ENCODE measurements around the gene FUT8. TPM values are rescaled to one million over a fixed set of nuclear protein-coding genes. Genes with fewer than 3 reads are reported as not detected.

Gene FUT8
- total RNA-seq, 1 experiment from 2014 or later: 42.3 TPM

DNA sequence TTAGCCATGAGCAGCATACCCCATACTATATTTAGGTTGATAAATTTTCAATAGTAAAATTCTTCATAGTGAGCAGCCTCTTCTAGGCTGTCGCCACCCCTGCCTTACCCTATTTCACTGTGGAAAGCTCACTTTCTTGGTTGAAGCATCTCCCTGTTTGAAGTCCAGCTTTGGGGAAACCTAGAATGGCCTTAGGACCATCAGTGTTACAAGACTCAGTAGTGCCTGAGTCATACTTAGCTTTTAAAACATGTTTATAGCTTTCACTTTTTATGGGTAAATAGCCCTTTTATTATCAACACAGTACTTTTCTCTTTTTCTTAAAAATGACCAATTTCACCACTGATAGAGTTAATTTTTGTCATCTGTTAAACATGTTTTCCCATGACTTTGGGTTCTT, 37.1 kb downstream of the FUT8 start:
- no peaks in the 10 kb centered on the region; the same call in 1 of the 2 replicates for H3K79me2 ChIP-seq (ENCODE audit: insufficient read depth, low read length)
- TF ChIP-seq ZFX (IDR thresholded peaks at IDR 0.05): no peak
- no peak for TF ChIP-seq FOSL1 (IDR thresholded peaks at IDR 0.05; ENCODE audit: low read depth)
- no peak for TF ChIP-seq EGR1 (IDR thresholded peaks at IDR 0.05; ENCODE audit: low read depth)
- no peak for TF ChIP-seq EZH2 (IDR thresholded peaks at IDR 0.05)
- TF ChIP-seq SRF (IDR thresholded peaks at IDR 0.05; ENCODE audit: low read depth): no peak
- no peak for TF ChIP-seq YY1 (IDR thresholded peaks at IDR 0.05; ENCODE audit: extremely low read depth, insufficient replicate concordance, low read depth, low read length)
- TF ChIP-seq ELF1 (IDR thresholded peaks at IDR 0.05; ENCODE audit: borderline replicate concordance, low read depth): no peak
- H3K9me3 ChIP-seq (ENCODE audit: control insufficient read depth in 1 of 2, insufficient read depth in 1 of 2, low read depth in 1 of 2, low read length in 2 of 2): no peaks in the 10 kb centered on the region
- no peak overlapping the region for H3K4me2 ChIP-seq (ENCODE audit: low read length)
- ChIA-PET POLR2A (no interaction called here), CTCF (no interaction called here), RAD21 (ENCODE audit: low non-redundant PET in 1 of 2, low total read pairs in 2 of 2, uncharacterized antibody in 2 of 2, unreplicated experiment in 2 of 2) (no interaction called here)
- no peak overlapping the region for H3K9ac ChIP-seq (ENCODE audit: low read length)
- no peaks in the 10 kb centered on the region for H4K20me1 ChIP-seq (ENCODE audit: insufficient read depth)
- H3K27me3 ChIP-seq (ENCODE audit: insufficient read depth, low read length): no peaks in the 10 kb centered on the region
- no peaks in the 10 kb centered on the region for H3K4me1 ChIP-seq (ENCODE audit: control insufficient read depth in 1 of 2, insufficient read depth in 2 of 2, low read length in 2 of 2)
- no peak overlapping the region for H2AFZ ChIP-seq (ENCODE audit: low read depth, low read length, poor library complexity, severe bottlenecking)
- DNase-seq (ENCODE audit: low read depth, low spot score) (no peak), ATAC-seq (no peak)
- H3K27ac ChIP-seq (ENCODE audit: low read depth, low read length): no peak overlapping the region
- H3K9me2 ChIP-seq (ENCODE audit: insufficient read depth): no peaks in the 10 kb centered on the region
- intact Hi-C loops (cut with micrococcal nuclease): no loop called here
- H3K36me3 ChIP-seq (ENCODE audit: control insufficient read depth in 1 of 2, insufficient read depth in 2 of 2, low read length in 2 of 2): no peaks in the 10 kb centered on the region
- BruUV-seq (replicated peaks): no TSS peak
- no peak overlapping the region for H3K4me3 ChIP-seq (replicated peaks in 1 of 2; ENCODE audit: low read depth in 1 of 2, low read length in 2 of 2)

DNA sequence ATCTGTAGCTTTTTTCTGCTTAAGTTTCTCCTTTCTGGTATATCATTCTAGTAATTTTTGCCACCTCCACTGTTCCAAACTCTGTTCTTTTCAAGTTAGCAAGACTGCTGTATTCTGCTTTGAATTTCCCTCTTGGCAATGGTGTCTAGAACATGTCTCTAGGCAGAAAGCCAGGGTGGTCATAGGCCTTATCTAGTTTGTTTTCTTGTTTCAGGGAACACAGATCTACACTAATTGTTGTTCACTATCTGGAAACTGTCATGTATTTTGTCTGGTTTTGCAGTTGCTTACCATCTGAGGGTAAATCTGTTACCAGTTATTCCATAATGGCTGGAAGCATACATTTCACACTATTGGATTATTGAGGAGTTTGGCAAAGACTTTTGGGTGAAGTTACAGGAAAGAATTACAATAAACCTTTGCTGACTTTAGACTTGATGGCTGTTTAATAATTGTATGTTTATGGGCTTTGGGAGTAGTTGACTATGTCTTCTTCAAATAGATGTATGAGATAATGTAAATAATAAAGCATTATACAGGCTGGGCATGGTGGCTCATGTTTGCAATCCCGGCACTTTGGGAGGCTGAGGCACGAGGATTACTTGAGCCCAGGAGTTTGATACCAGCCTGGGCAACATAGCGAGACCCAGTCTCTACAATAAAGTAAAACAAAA, 41.4 kb downstream of the FUT8 start:
- H3K27ac ChIP-seq (ENCODE audit: low read depth, low read length): no peak overlapping the region
- POLR2A ChIA-PET: no interaction called here
- no peak for ATAC-seq
- TF ChIP-seq CTCF (IDR thresholded peaks at IDR 0.05 in 2 of 3, conservative IDR thresholded peaks at IDR 0.05 in 1 of 3; ENCODE audit: borderline replicate concordance in 1 of 3, insufficient read depth in 1 of 3, low read depth in 2 of 3, low read length in 2 of 3) (no peak), REST (IDR thresholded peaks at IDR 0.05; ENCODE audit: low read depth) (no peak), ZBTB33 (IDR thresholded peaks at IDR 0.05; ENCODE audit: extremely low read depth, insufficient replicate concordance, low read length) (no peak), EZH2phosphoT487 (IDR thresholded peaks at IDR 0.05; ENCODE audit: borderline replicate concordance) (no peak), POLR2A (IDR thresholded peaks at IDR 0.05; ENCODE audit: borderline replicate concordance, extremely low read depth, insufficient read depth, insufficient read length) (no peak), TCF7L2 (IDR thresholded peaks at IDR 0.05; ENCODE audit: borderline replicate concordance, extremely low read depth, insufficient read depth, insufficient read length) (no peak)

More for the DNA sequence above, 41.4 kb downstream of the FUT8 start:
- no TSS peak for BruUV-seq (replicated peaks)
- Histone ChIP-seq H4K20me1 (ENCODE audit: insufficient read depth) (no peaks in the 10 kb centered on the region), H3K4me3 (replicated peaks in 1 of 2; ENCODE audit: low read depth in 1 of 2, low read length in 2 of 2) (no peak overlapping the region), H3K4me1 (ENCODE audit: control insufficient read depth in 1 of 2, insufficient read depth in 2 of 2, low read length in 2 of 2) (no peaks in the 10 kb centered on the region), H3K9me2 (ENCODE audit: insufficient read depth) (no peaks in the 10 kb centered on the region), H3K79me2 (ENCODE audit: insufficient read depth, low read length) (no peaks in the 10 kb centered on the region; the same call in 1 of the 2 replicates), H3K9me3 (ENCODE audit: control insufficient read depth in 1 of 2, insufficient read depth in 1 of 2, low read depth in 1 of 2, low read length in 2 of 2) (no peaks in the 10 kb centered on the region), H3K4me2 (ENCODE audit: low read length) (no peak overlapping the region), H3K36me3 (ENCODE audit: control insufficient read depth in 1 of 2, insufficient read depth in 2 of 2, low read length in 2 of 2) (no peaks in the 10 kb centered on the region), H2AFZ (ENCODE audit: low read depth, low read length, poor library complexity, severe bottlenecking) (no peak overlapping the region), H3K9ac (ENCODE audit: low read length) (no peak overlapping the region), H3K27me3 (ENCODE audit: insufficient read depth, low read length) (no peaks in the 10 kb centered on the region)
- DNase-seq (ENCODE audit: low read depth, low spot score): no peak
- intact Hi-C loops (cut with micrococcal nuclease): no loop called here
- RAD21 ChIA-PET (ENCODE audit: low non-redundant PET in 1 of 2, low total read pairs in 2 of 2, uncharacterized antibody in 2 of 2, unreplicated experiment in 2 of 2): no interaction called here
- CTCF ChIA-PET: no interaction called here

Measured in HCT116 (cell line).